ENCODE data around the gene KRTAP10-3. TPM values are rescaled to one million over a fixed set of nuclear protein-coding genes. Genes with fewer than 3 reads are reported as not detected.

KRTAP10-3 gene
- total and polyA plus RNA-seq, 8 donors: not detected

DNA sequence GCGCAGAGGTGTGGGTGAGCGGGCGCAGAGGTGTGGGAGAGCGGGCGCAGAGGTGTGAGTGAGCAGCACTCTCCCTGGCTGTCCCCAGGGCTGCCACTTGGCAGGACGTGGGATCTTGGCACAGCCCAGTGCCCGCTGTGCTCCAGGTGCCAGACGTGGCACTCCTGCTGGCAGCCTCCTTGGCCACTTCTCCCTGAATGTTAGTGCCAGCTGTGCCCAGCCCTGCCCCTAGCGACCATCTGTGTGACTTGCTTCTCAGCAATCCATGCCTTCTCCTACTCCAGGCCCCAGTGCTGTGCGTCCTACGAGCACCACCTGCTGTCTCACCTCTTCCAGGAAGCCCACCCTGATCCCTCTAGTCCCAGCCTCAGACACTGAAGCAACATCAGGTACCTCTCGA lies 49.1 kb downstream of the KRTAP10-3 start:
- Histone ChIP-seq H3K27me3 (no peaks in the 10 kb centered on the region), H3K36me3 (no peaks in the 10 kb centered on the region), H3K4me3 (no peak overlapping the region), H3K9me3 (no peaks in the 10 kb centered on the region), H3K4me1 (peaks cover 0 to 9% (median 5%) of the 10 kb centered on the region in 3 donors), H3K27ac (no peak overlapping the region)
- intact Hi-C loops (cut with DNase I): no loop called here
- TF ChIP-seq, protein P1, sequence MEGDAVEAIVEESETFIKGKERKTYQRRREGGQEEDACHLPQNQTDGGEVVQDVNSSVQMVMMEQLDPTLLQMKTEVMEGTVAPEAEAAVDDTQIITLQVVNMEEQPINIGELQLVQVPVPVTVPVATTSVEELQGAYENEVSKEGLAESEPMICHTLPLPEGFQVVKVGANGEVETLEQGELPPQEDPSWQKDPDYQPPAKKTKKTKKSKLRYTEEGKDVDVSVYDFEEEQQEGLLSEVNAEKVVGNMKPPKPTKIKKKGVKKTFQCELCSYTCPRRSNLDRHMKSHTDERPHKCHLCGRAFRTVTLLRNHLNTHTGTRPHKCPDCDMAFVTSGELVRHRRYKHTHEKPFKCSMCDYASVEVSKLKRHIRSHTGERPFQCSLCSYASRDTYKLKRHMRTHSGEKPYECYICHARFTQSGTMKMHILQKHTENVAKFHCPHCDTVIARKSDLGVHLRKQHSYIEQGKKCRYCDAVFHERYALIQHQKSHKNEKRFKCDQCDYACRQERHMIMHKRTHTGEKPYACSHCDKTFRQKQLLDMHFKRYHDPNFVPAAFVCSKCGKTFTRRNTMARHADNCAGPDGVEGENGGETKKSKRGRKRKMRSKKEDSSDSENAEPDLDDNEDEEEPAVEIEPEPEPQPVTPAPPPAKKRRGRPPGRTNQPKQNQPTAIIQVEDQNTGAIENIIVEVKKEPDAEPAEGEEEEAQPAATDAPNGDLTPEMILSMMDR (IDR thresholded peaks at IDR 0.05): peak; percentile 39 to 57 (median 44)
- peak; percentile 85 to 98 (median 94) for DNase-seq
- FAIRE-seq: no peak
- WGBS, 2 donors: 27% methylated on average over 8 to 12 of the region's 12 CpGs
- peak; percentile 93 to 95 (median 94) for ATAC-seq

DNA sequence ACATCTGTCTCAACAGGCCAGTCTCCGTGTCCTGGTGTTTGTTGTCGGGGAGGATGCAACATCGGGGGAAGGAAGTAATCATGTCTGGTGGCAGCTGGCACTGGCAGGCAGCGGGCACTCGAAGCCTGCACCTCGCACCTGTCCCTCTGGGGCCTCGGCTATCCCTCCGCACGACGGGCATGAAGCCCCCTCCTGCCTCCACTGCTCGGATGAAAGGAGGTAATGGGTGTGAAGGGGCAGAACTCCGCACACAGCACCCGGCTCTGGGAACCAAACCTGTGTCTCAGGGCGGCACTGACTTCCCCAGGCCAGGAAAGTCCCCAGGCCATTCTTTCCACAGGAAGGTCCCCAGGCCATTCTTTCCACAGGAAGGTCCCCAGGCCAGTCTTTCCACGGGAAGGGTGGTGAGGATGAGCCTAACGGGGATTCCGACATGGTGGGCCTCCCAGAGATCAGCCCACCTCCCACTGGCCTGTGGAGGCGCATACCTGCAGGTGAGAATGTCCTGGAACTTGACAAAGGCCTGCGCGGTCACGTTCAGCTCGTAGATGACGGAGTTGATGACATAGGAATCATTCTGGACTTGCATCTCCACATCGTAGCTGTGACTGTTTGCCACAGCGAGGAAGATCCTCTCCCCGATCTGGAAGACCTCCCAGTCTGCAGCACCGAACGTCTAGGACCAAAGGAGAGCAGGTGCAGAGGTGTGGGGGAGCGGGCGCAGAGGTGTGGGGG lies 49.7 kb downstream of the KRTAP10-3 start:
- ATAC-seq (no peak), FAIRE-seq (no peak), DNase-seq (peak in 3 of 6 donors; percentile 28 to 50 (median 45))
- Histone ChIP-seq H3K4me3 (no peak overlapping the region), H3K27ac (no peak overlapping the region), H3K27me3 (no peaks in the 10 kb centered on the region), H3K4me1 (peaks cover 0 to 9% (median 5%) of the 10 kb centered on the region in 3 donors), H3K9me3 (no peaks in the 10 kb centered on the region), H3K36me3 (no peaks in the 10 kb centered on the region)
- WGBS, 2 donors: 78 to 86% methylated on average over 30 of the region's 30 CpGs
- TF ChIP-seq, protein P1 (IDR thresholded peaks at IDR 0.05): no peak
- intact Hi-C loops (cut with DNase I): no loop called here

DNA sequence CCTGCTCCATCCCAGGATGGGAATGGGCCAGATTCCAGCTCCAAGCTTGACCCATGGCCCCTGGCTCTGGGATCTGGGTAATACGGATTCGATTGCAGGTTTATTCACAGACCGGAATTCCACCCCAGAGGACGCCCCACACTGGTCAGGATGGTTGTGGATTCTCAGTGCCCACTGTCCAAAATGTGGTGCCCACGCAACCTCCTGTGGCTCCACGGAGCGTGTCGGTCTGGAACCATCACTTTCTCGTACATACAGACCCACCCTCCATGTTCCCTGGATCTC lies 50.2 kb downstream of the KRTAP10-3 start:
- no peaks in the 10 kb centered on the region for H3K36me3 ChIP-seq
- no peak overlapping the region for H3K27ac ChIP-seq
- ATAC-seq (no peak), DNase-seq (peak in 1 of 6 donors; percentile 29), FAIRE-seq (no peak)
- H3K27me3 ChIP-seq: no peaks in the 10 kb centered on the region
- H3K9me3 ChIP-seq: no peaks in the 10 kb centered on the region
- intact Hi-C loops (cut with DNase I): no loop called here
- peaks cover 0 to 9% (median 5%) of the 10 kb centered on the region in 3 donors for H3K4me1 ChIP-seq
- TF ChIP-seq, protein P1 (IDR thresholded peaks at IDR 0.05): no peak
- 75 to 90% methylated on average over 9 of the region's 9 CpGs for WGBS, 2 donors
- no peak overlapping the region for H3K4me3 ChIP-seq

Other genes with a start within 250 kb of the KRTAP10-3 start
- gene CFAP410, start 219.4 kb downstream of the KRTAP10-3 start, total RNA-seq: 10 to 100 TPM; 10.3 to 20.1 (median 15.2) TPM
- 100 to 1,000 TPM in 1 of 2 donors, 10 to 100 TPM in 1; 83.9 to 118 TPM for gene CFAP410, start 219.4 kb downstream of the KRTAP10-3 start, polyA plus RNA-seq
- gene TRPM2, start 205.2 kb downstream of the KRTAP10-3 start, total RNA-seq: 1 to 10 TPM in 3 of 6 donors, under 1 TPM in 3; 0.46 to 8.7 (median 1.3) TPM
- gene TRPM2, start 205.2 kb downstream of the KRTAP10-3 start, polyA plus RNA-seq: 1 to 10 TPM; 4.0 to 5.0 TPM
- 1 to 10 TPM in 1 of 6 donors, under 1 TPM in 5; 0.35 to 1.7 (median 0.45) TPM for gene LRRC3, start 103.3 kb downstream of the KRTAP10-3 start, total RNA-seq
- gene LRRC3, start 103.3 kb downstream of the KRTAP10-3 start, polyA plus RNA-seq: under 1 TPM; 0.46 to 0.66 TPM
- not detected for gene KRTAP10-1, start 18.6 kb downstream of the KRTAP10-3 start, total RNA-seq
- gene KRTAP10-1, start 18.6 kb downstream of the KRTAP10-3 start, polyA plus RNA-seq: not detected
- not detected for gene KRTAP10-2, start 7.3 kb downstream of the KRTAP10-3 start, total RNA-seq
- not detected for gene KRTAP10-2, start 7.3 kb downstream of the KRTAP10-3 start, polyA plus RNA-seq
- not detected for gene KRTAP10-4, start 14.9 kb upstream of the KRTAP10-3 start, total RNA-seq
- gene KRTAP10-4, start 14.9 kb upstream of the KRTAP10-3 start, polyA plus RNA-seq: not detected
- not detected for gene KRTAP10-5, start 21.8 kb upstream of the KRTAP10-3 start, total RNA-seq
- gene KRTAP10-5, start 21.8 kb upstream of the KRTAP10-3 start, polyA plus RNA-seq: not detected
- not detected for gene KRTAP10-6, start 33.7 kb upstream of the KRTAP10-3 start, total RNA-seq
- gene KRTAP10-6, start 33.7 kb upstream of the KRTAP10-3 start, polyA plus RNA-seq: not detected
- gene KRTAP10-7, start 41.8 kb upstream of the KRTAP10-3 start, total RNA-seq: not detected
- not detected for gene KRTAP10-7, start 41.8 kb upstream of the KRTAP10-3 start, polyA plus RNA-seq
- not detected for gene KRTAP10-8, start 53.3 kb upstream of the KRTAP10-3 start, total RNA-seq
- not detected for gene KRTAP10-8, start 53.3 kb upstream of the KRTAP10-3 start, polyA plus RNA-seq
- gene KRTAP10-9, start 68.3 kb upstream of the KRTAP10-3 start, total RNA-seq: not detected
- gene KRTAP10-9, start 68.3 kb upstream of the KRTAP10-3 start, polyA plus RNA-seq: not detected
- gene KRTAP10-10, start 78.6 kb upstream of the KRTAP10-3 start, total RNA-seq: not detected
- gene KRTAP10-10, start 78.6 kb upstream of the KRTAP10-3 start, polyA plus RNA-seq: not detected
- gene KRTAP10-11, start 87.6 kb upstream of the KRTAP10-3 start, total RNA-seq: not detected
- not detected for gene KRTAP10-11, start 87.6 kb upstream of the KRTAP10-3 start, polyA plus RNA-seq
- not detected for gene KRTAP12-4, start 95.9 kb upstream of the KRTAP10-3 start, total RNA-seq
- not detected for gene KRTAP12-4, start 95.9 kb upstream of the KRTAP10-3 start, polyA plus RNA-seq
- gene KRTAP12-3, start 99.1 kb upstream of the KRTAP10-3 start, total RNA-seq: not detected
- not detected for gene KRTAP12-3, start 99.1 kb upstream of the KRTAP10-3 start, polyA plus RNA-seq
- not detected for gene KRTAP12-2, start 108.1 kb upstream of the KRTAP10-3 start, total RNA-seq
- gene KRTAP12-2, start 108.1 kb upstream of the KRTAP10-3 start, polyA plus RNA-seq: not detected
- gene KRTAP12-1, start 123.4 kb upstream of the KRTAP10-3 start, total RNA-seq: not detected
- gene KRTAP12-1, start 123.4 kb upstream of the KRTAP10-3 start, polyA plus RNA-seq: not detected
- not detected for gene KRTAP10-12, start 138.4 kb upstream of the KRTAP10-3 start, total RNA-seq
- gene KRTAP10-12, start 138.4 kb upstream of the KRTAP10-3 start, polyA plus RNA-seq: not detected
- under 1 TPM in 5 of 6 donors, not detected in 1; 0.05 to 0.31 (median 0.17) TPM for gene TSPEAR, start 152.8 kb upstream of the KRTAP10-3 start, total RNA-seq
- 1 to 10 TPM in 1 of 2 donors, under 1 TPM in 1; 0.42 to 1.4 TPM for gene TSPEAR, start 152.8 kb upstream of the KRTAP10-3 start, polyA plus RNA-seq
- 10 to 100 TPM; 30.5 to 48.0 (median 39.7) TPM for gene UBE2G2, start 243.0 kb upstream of the KRTAP10-3 start, total RNA-seq
- 10 to 100 TPM; 44.6 to 53.2 TPM for gene UBE2G2, start 243.0 kb upstream of the KRTAP10-3 start, polyA plus RNA-seq

All from pancreas (tissue), 10 donors.